Measurements from ENCODE around the gene MED29. TPM values are rescaled to one million over a fixed set of nuclear protein-coding genes. Genes with fewer than 3 reads are reported as not detected.
A peak's percentile ranks its signal among the peaks of the same experiment; 100 is the strongest.

The MED29 gene
- total and polyA plus RNA-seq, 2 of the 4 experiments (the other 2 are of a cell fraction): 17.6 to 28.8 TPM

DNA sequence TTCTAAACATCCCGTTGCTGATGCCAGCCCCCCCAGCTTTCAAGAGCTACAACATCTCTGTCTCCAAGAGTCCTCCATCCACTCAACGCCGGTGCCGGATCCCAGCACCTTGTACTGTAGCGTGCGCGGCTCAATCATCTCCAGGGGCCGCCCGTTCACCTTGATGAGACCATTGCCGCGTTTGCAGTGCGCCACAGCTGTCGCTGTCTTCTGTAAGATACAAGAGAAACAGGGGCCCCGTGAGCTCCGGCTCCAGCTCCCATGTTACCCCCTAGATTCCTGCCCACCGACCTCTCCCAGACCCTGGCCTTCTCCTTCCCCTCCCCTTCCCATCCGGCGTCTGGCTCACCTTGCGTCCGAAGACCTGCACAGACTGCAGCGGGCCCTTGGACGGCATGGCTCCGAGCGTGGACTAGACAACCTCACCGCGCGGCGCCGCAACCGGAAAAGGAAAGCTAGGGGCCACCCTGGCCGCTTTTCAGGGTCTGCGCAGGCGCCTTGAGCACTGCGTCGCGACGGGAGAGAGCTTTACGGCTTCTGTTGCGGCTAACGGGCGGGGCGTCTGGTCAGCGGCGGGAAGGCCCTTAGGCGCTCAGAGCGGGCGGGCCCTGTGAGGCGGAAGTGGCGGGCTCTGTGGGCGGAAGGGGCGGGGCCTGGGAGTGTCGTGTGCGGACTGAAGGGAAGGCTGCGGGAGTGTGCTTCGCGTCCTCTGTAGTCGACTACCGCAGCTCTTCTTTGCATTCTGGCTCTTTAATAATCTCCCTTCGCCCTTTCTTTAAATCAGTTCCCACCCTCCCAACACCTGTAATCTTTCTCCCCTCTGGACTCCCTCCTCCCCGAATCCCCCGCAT lies 44.5 kb downstream of the MED29 start, which contains the start of gene RPS16:
RPS16 (minus strand) TSS at position 451 of the 851 bp plus-strand sequence; CDS start at position 397, 54 bp downstream.
- peak within 1 kb of the TSS; percentile 99 for H2AK5ac ChIP-seq (ENCODE audit: low read depth, low read length)
- peak within 1 kb of the TSS; percentile 77 for H3K4me3 ChIP-seq (ENCODE audit: insufficient read depth, low read depth, low read length)
- H4K5ac ChIP-seq (ENCODE audit: low read depth, low read length): peak within 1 kb of the TSS; percentile 53
- H3K4me1 ChIP-seq (ENCODE audit: control insufficient read depth, insufficient read depth, low read length): peaks cover 8% of the 10 kb centered on the region
- intact Hi-C loops (cut with micrococcal nuclease): no loop called here
- H3K27ac ChIP-seq (ENCODE audit: insufficient read depth, low read length): peak within 1 kb of the TSS; percentile 87
- peaks cover 22 to 43% of the 10 kb centered on the region in 2 experiments for H3K79me1 ChIP-seq (ENCODE audit: low read depth in 1 of 2, low read length in 2 of 2)
- H4K91ac ChIP-seq (ENCODE audit: insufficient read depth, low read depth, low read length): peak within 1 kb of the TSS; percentile 91
- no peaks in the 10 kb centered on the region for H3K9me3 ChIP-seq (ENCODE audit: control insufficient read depth, insufficient read depth, low read length)
- WGBS, 2 experiments (ENCODE audit: extremely low coverage in 2 of 2, insufficient read length in 1 of 2): 4% methylated on average over 14 of the region's 61 CpGs; no CpG with 5 or more reads in 1 of the 2 experiments
- no peaks in the 10 kb centered on the region for H3K27me3 ChIP-seq (ENCODE audit: control insufficient read depth, insufficient read depth, low read length)
- dilution Hi-C loops (cut with HindIII; ENCODE audit: low sequenced_read_pairs, unreplicated experiment): no loop called here
- peak within 1 kb of the TSS; percentile 80 for H3K4me2 ChIP-seq (ENCODE audit: low read depth, low read length)
- H4K20me1 ChIP-seq (ENCODE audit: insufficient read depth, low read length): peaks cover 37% of the 10 kb centered on the region
- H3K23ac ChIP-seq (ENCODE audit: low read depth, low read length): peak within 1 kb of the TSS; percentile 87
- peak within 1 kb of the TSS; percentile 94 to 98 for H4K8ac ChIP-seq (ENCODE audit: low read depth in 2 of 2, low read length in 2 of 2)
- H3K4ac ChIP-seq (ENCODE audit: low read depth, low read length): peak within 1 kb of the TSS; percentile 95
- H2AFZ ChIP-seq (replicated peaks; ENCODE audit: low read length, poor library complexity): peak within 1 kb of the TSS; percentile 84
- TF ChIP-seq NFE2L2 (IDR thresholded peaks at IDR 0.05; ENCODE audit: low read depth, low read length) (no peak), MXI1 (IDR thresholded peaks at IDR 0.05; ENCODE audit: borderline replicate concordance, low read depth, low read length) (peak; percentile 92; the same call in 1 of the 2 replicates), MAZ (IDR thresholded peaks at IDR 0.05; ENCODE audit: borderline replicate concordance, low read depth, low read length) (peak; percentile 78; the same call in 1 of the 2 replicates), BHLHE40 (IDR thresholded peaks at IDR 0.05; ENCODE audit: low read depth, low read length) (peak; percentile 26; the same call in 1 of the 2 replicates), MAFK (IDR thresholded peaks at IDR 0.05; ENCODE audit: low read depth, low read length) (no peak), CHD1 (IDR thresholded peaks at IDR 0.05; ENCODE audit: low read depth, low read length) (peak; percentile 93), RFX5 (IDR thresholded peaks at IDR 0.05; ENCODE audit: low read depth, low read length) (no peak), POLR2A (IDR thresholded peaks at IDR 0.05; ENCODE audit: low read depth, low read length) (peak; percentile 99), SMC3 (IDR thresholded peaks at IDR 0.05; ENCODE audit: low read depth, low read length) (no peak), FOS (IDR thresholded peaks at IDR 0.05; ENCODE audit: low read depth, low read length) (no peak)
- TF ChIP-seq, protein P1, sequence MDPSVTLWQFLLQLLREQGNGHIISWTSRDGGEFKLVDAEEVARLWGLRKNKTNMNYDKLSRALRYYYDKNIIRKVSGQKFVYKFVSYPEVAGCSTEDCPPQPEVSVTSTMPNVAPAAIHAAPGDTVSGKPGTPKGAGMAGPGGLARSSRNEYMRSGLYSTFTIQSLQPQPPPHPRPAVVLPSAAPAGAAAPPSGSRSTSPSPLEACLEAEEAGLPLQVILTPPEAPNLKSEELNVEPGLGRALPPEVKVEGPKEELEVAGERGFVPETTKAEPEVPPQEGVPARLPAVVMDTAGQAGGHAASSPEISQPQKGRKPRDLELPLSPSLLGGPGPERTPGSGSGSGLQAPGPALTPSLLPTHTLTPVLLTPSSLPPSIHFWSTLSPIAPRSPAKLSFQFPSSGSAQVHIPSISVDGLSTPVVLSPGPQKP (IDR thresholded peaks at IDR 0.05; ENCODE audit: borderline replicate concordance, low read depth, low read length): no peak
- TF ChIP-seq, protein P2, sequence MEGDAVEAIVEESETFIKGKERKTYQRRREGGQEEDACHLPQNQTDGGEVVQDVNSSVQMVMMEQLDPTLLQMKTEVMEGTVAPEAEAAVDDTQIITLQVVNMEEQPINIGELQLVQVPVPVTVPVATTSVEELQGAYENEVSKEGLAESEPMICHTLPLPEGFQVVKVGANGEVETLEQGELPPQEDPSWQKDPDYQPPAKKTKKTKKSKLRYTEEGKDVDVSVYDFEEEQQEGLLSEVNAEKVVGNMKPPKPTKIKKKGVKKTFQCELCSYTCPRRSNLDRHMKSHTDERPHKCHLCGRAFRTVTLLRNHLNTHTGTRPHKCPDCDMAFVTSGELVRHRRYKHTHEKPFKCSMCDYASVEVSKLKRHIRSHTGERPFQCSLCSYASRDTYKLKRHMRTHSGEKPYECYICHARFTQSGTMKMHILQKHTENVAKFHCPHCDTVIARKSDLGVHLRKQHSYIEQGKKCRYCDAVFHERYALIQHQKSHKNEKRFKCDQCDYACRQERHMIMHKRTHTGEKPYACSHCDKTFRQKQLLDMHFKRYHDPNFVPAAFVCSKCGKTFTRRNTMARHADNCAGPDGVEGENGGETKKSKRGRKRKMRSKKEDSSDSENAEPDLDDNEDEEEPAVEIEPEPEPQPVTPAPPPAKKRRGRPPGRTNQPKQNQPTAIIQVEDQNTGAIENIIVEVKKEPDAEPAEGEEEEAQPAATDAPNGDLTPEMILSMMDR (conservative IDR thresholded peaks at IDR 0.05; ENCODE audit: low read depth, low read length): peak; percentile 9; the same call in 1 of the 2 replicates
- TF ChIP-seq, protein P3, sequence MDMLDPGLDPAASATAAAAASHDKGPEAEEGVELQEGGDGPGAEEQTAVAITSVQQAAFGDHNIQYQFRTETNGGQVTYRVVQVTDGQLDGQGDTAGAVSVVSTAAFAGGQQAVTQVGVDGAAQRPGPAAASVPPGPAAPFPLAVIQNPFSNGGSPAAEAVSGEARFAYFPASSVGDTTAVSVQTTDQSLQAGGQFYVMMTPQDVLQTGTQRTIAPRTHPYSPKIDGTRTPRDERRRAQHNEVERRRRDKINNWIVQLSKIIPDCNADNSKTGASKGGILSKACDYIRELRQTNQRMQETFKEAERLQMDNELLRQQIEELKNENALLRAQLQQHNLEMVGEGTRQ (IDR thresholded peaks at IDR 0.05; ENCODE audit: low read depth, low read length): no peak; the same call in 1 of the 2 replicates
- H3K9me1 ChIP-seq (ENCODE audit: insufficient read depth, low read length): peaks cover 5% of the 10 kb centered on the region
- H3K9ac ChIP-seq (ENCODE audit: low read depth, low read length): peak within 1 kb of the TSS; percentile 94
- ATAC-seq (ENCODE audit: low read depth) (peak; percentile 93), DNase-seq (peak; percentile 96)
- peak within 1 kb of the TSS; percentile 33 for H3K18ac ChIP-seq (ENCODE audit: low read depth, low read length)
- POLR2A ChIA-PET (ENCODE audit: unreplicated experiment): interaction anchor here (0.5 to 0.9 kb wide), 12 partner anchors 9 to 961 kb away, joined by 3 to 22 read pairs (median 4); partner anchors contain the start of genes EID2B, MED29, PAF1 and SAMD4B
- H3K14ac ChIP-seq (replicated peaks; ENCODE audit: low read depth, low read length): peak within 1 kb of the TSS; percentile 96
- CTCF ChIA-PET: interaction anchor here (1.0 kb wide), 1 partner anchor 24 kb away, joined by 3 read pairs; no protein-coding TSS in a partner anchor
- no peak within 1 kb of the TSS for H2BK20ac ChIP-seq (ENCODE audit: low read depth, low read length)
- H2BK120ac ChIP-seq (ENCODE audit: low read depth, low read length): 0 out of 2 replicates have a peak within 1 kb of the TSS, but pooled peaks have one; percentile 14
- peak within 1 kb of the TSS; percentile 97 for H2AK9ac ChIP-seq (replicated peaks; ENCODE audit: low read depth, low read length, poor library complexity)
- H3K36me3 ChIP-seq (ENCODE audit: control insufficient read depth, insufficient read depth, low read length): peaks cover 23% of the 10 kb centered on the region
- H2BK15ac ChIP-seq (ENCODE audit: low read depth, low read length): no peak within 1 kb of the TSS
- peak within 1 kb of the TSS; percentile 88 for H3K56ac ChIP-seq (ENCODE audit: extremely low read depth, insufficient read depth, low read length)
- H2BK5ac ChIP-seq (ENCODE audit: low read depth, low read length, poor library complexity, severe bottlenecking): peak within 1 kb of the TSS; percentile 71
- no TSS peak for BruUV-seq (replicated peaks)
- in situ Hi-C loops (cut with MboI; ENCODE audit: low sequenced_read_pairs): loop anchor here (25.0 kb wide), 1 partner anchor 402 kb away; the partner anchor contains the start of genes DYRK1B and FBL
